HCT116 (cell line): ENCODE data around the gene MMP23B. TPM values are rescaled to one million over a fixed set of nuclear protein-coding genes. Genes with fewer than 3 reads are reported as not detected.

Experiments used
- ATAC-seq: fragments of 200-7000 bp; cut with Tn5 transposase; 2 replicates; pipeline ENCODE4 v1.9.1; 2020; ENCODE audit warnings: mild to moderate bottlenecking, moderate library complexity
- BruUV-seq: library from RNA; stranded (reverse); fragments of 400-500 nt; replicated peaks from 2 replicates; lab custom pipeline; 2021; lab: Mats Ljungman, UMichigan
- CTCF ChIA-PET: fragments of 300-600 bp; sonication (Branson Sonifier 250); formaldehyde crosslinking; loops from one replicate; lab custom pipeline; 2021; ENCODE audit warnings: antibody characterized with exemption; lab: Charles Lee
- POLR2A ChIA-PET: fragments of 300-600, 350-600 bp; sonication (Branson Sonifier 250); formaldehyde crosslinking; loops from one replicate; lab custom pipeline; 2021; ENCODE audit warnings: antibody characterized with exemption; lab: Charles Lee
- RAD21 ChIA-PET, 2 experiments: fragments of 300-600 bp; sonication (Branson Sonifier 250); formaldehyde crosslinking; loops; one replicate each; lab custom pipeline; 2023; ENCODE audit warnings: low total read pairs in 2 of 2; ENCODE audit not compliant: uncharacterized antibody in 2 of 2, unreplicated experiment in 2 of 2, low non-redundant PET in 1 of 2; lab: Charles Lee
- DNase-seq: peaks from one replicate; pipeline ENCODE4 v3.0.0-alpha.2; 2010; ENCODE audit warnings: low read depth, low spot score
- H2AFZ ChIP-seq: fragments of 200-600 bp; shearing (Covaris generic), sonication (generic); 2 replicates; pipeline ENCODE4 v1.6.1; 2017; ENCODE audit warnings: low read depth, mixed run types, mixed read lengths, antibody characterized with exemption, low read length; ENCODE audit not compliant: poor library complexity, severe bottlenecking
- H3K27ac ChIP-seq: 2 replicates; pipeline ENCODE4 v1.5.1; 2012; ENCODE audit warnings: low read depth, low read length
- H3K27me3 ChIP-seq: fragments of 200-600 bp; sonication (generic); 2 replicates; pipeline ENCODE4 v1.6.1; 2016; ENCODE audit warnings: mixed run types, low read length, mixed read lengths; ENCODE audit not compliant: insufficient read depth
- H3K36me3 ChIP-seq, 2 experiments: fragments of 200-500 bp in 1 of 2; fragments of 200-600 bp in 1 of 2; sonication (Bioruptor generic) in 1 of 2; sonication (generic) in 1 of 2; 2 replicates each; pipeline versions ENCODE4 v1.5.1 to v1.6.1; 2014 to 2016; ENCODE audit warnings: low read length in 2 of 2, inconsistent platforms in 1 of 2, mixed read lengths in 1 of 2, mixed run types in 1 of 2; ENCODE audit not compliant: insufficient read depth in 2 of 2, control insufficient read depth in 1 of 2
- H3K4me1 ChIP-seq, 2 experiments: fragments of 200-600 bp in 1 of 2; sonication (generic) in 1 of 2; 2 replicates each; pipeline versions ENCODE4 v1.5.1 to v1.6.1; 2012 to 2017; ENCODE audit warnings: low read length in 2 of 2, inconsistent platforms in 1 of 2, mild to moderate bottlenecking in 1 of 2, mixed read lengths in 1 of 2, mixed run types in 1 of 2, moderate library complexity in 1 of 2; ENCODE audit not compliant: insufficient read depth in 2 of 2, control insufficient read depth in 1 of 2
- H3K4me2 ChIP-seq: fragments of 200-600 bp; sonication (generic); 2 replicates; pipeline ENCODE4 v1.6.1; 2017; ENCODE audit warnings: mixed run types, low read length, mixed read lengths
- H3K4me3 ChIP-seq, 2 experiments: fragments of 200-600 bp in 1 of 2; sonication (generic) in 1 of 2; replicated peaks in 1 of 2; 2 replicates each; pipeline ENCODE4 v1.5.1; 2011 to 2016; ENCODE audit warnings: low read length in 2 of 2, control low read depth in 1 of 2, low read depth in 1 of 2, mild to moderate bottlenecking in 1 of 2, mixed read lengths in 1 of 2, mixed run types in 1 of 2
- H3K79me2 ChIP-seq: fragments of 200-600 bp; sonication (generic); 2 replicates; pipeline ENCODE4 v1.6.1; 2017; ENCODE audit warnings: mild to moderate bottlenecking, mixed run types, low read length, moderate library complexity, mixed read lengths; ENCODE audit not compliant: insufficient read depth
- H3K9ac ChIP-seq: fragments of 200-600 bp; sonication (generic); 2 replicates; pipeline ENCODE4 v1.6.1; 2016; ENCODE audit warnings: low read length, mixed read lengths
- H3K9me2 ChIP-seq: fragments of 200-600 bp; sonication (generic), shearing (Covaris generic); 2 replicates; pipeline ENCODE4 v1.6.1; 2017; ENCODE audit warnings: mixed run types, mild to moderate bottlenecking, moderate library complexity; ENCODE audit not compliant: insufficient read depth
- H3K9me3 ChIP-seq, 2 experiments: fragments of 200-500 bp in 1 of 2; fragments of 200-600 bp in 1 of 2; sonication (Bioruptor generic) in 1 of 2; sonication (generic) in 1 of 2; 2 replicates each; pipeline ENCODE4 v1.6.1; 2014 to 2017; ENCODE audit warnings: low read length in 2 of 2, mixed read lengths in 2 of 2, inconsistent platforms in 1 of 2, low read depth in 1 of 2, mild to moderate bottlenecking in 1 of 2, mixed run types in 1 of 2, moderate library complexity in 1 of 2; ENCODE audit not compliant: control insufficient read depth in 1 of 2, insufficient read depth in 1 of 2
- H4K20me1 ChIP-seq: fragments of 200-600 bp; sonication (generic), shearing (Covaris generic); 2 replicates; pipeline ENCODE4 v1.6.1; 2017; ENCODE audit warnings: mixed run types, mild to moderate bottlenecking, moderate library complexity; ENCODE audit not compliant: insufficient read depth
- CEBPB ChIP-seq: IDR thresholded peaks from 2 replicates; pipeline ENCODE4 v1.6.1; 2012; ENCODE audit warnings: low read depth
- CTCF ChIP-seq, 3 experiments: fragments of 200-600 bp in 1 of 3; sonication (generic) in 1 of 3; IDR thresholded peaks in 2 of 3; conservative IDR thresholded peaks in 1 of 3; 2 replicates each; pipeline ENCODE4 v1.5.1; 2012 to 2017; ENCODE audit warnings: low read depth in 2 of 3, low read length in 2 of 3, antibody characterized with exemption in 1 of 3, borderline replicate concordance in 1 of 3, control low read depth in 1 of 3, mild to moderate bottlenecking in 1 of 3, mixed read lengths in 1 of 3, mixed run types in 1 of 3, moderate library complexity in 1 of 3; ENCODE audit not compliant: insufficient read depth in 1 of 3
- EGR1 ChIP-seq: IDR thresholded peaks from 2 replicates; pipeline ENCODE4 v1.6.1; 2012; ENCODE audit warnings: low read depth
- ELF1 ChIP-seq: IDR thresholded peaks from 2 replicates; pipeline ENCODE4 v1.6.1; 2012; ENCODE audit warnings: low read depth, borderline replicate concordance
- EZH2phosphoT487 ChIP-seq: fragments of 200-600 bp; IDR thresholded peaks from 2 replicates; pipeline ENCODE4 v1.6.1; 2018; ENCODE audit warnings: antibody characterized with exemption, borderline replicate concordance
- FOSL1 ChIP-seq: IDR thresholded peaks from 2 replicates; pipeline ENCODE4 v1.6.1; 2012; ENCODE audit warnings: low read depth
- SP1 ChIP-seq: IDR thresholded peaks from 2 replicates; pipeline ENCODE4 v1.6.1; 2012; ENCODE audit warnings: low read depth
- TCF7L2 ChIP-seq: IDR thresholded peaks from 2 replicates; pipeline ENCODE4 v1.7.0; 2011; ENCODE audit warnings: borderline replicate concordance, inconsistent platforms; ENCODE audit not compliant: insufficient read depth, insufficient read length; ENCODE audit errors: extremely low read depth
- YY1 ChIP-seq: IDR thresholded peaks from 2 replicates; pipeline ENCODE4 v1.6.1; 2011; ENCODE audit warnings: low read length, low read depth, moderate library complexity, mild to moderate bottlenecking; ENCODE audit not compliant: insufficient replicate concordance; ENCODE audit errors: extremely low read depth
- ZBTB33 ChIP-seq: IDR thresholded peaks from 2 replicates; pipeline ENCODE4 v1.6.1; 2011; ENCODE audit warnings: mild to moderate bottlenecking, low read length, moderate library complexity; ENCODE audit not compliant: insufficient replicate concordance; ENCODE audit errors: extremely low read depth
- ZNF274 ChIP-seq: fragments of 200-500 bp; sonication (Bioruptor generic); IDR thresholded peaks from 2 replicates; pipeline ENCODE4 v1.6.1; 2014; ENCODE audit warnings: mild to moderate bottlenecking, low read depth, low read length, inconsistent platforms
- intact Hi-C: fragments of 100-400 bp; cut with micrococcal nuclease; formaldehyde crosslinking; loops from 2 replicates; pipeline ENCODE4 v1.10.0; 2022
- total RNA-seq: library from RNA; stranded (reverse); gene quantifications from one replicate; pipeline ENCODE4 v1.2.1, GENCODE V29; 2021; ENCODE audit not compliant: unreplicated experiment

MMP23B gene
- total RNA-seq, 1 experiment from 2014 or later, result 8.7 TPM

- CTCF ChIA-PET, result no interaction called here
- BruUV-seq, result no TSS peak
- RAD21 ChIA-PET, result no interaction called here
These were observed 27.5 kb upstream of the MMP23B start for GRCh38 chr1:1604374-1605033.

DNA sequence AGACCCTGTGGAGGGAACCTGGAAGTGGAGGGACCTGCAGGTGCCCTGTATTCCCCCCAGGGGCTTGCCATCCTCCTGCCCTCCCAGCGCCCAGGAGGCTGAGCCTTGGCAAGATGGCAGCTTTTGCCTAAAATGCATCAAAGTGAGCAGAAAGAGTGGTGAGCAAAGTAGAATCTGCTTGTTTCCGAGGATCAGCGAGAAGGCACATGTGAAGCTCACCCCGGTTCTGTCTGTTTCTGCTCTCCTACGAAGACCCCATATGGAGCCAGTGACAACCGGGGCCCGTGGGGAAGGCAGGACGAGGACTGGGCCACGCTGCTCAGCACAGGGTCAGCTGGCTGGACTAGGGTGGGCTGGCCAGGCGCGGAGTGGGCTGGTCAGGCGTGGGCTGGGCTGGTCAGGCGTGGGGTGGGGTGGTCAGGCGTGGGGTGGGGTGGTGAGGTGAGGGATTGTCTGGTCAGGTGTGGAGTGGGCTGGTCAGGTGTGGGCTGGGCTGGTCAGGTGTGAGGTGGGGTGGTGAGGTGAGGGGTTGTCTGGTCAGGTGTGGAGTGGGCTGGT, 26.9 kb upstream of the MMP23B start:
- RAD21 ChIA-PET, result no interaction called here
- H3K9me2 ChIP-seq, result no peaks in the 10 kb centered on the region
- H2AFZ ChIP-seq, result no peak overlapping the region
- TF ChIP-seq SP1 (no peak), EGR1 (no peak), ZBTB33 (no peak), CTCF (IDR thresholded peaks at IDR 0.05 in 2 of 3, conservative IDR thresholded peaks at IDR 0.05 in 1 of 3; ENCODE audit: borderline replicate concordance in 1 of 3, insufficient read depth in 1 of 3, low read depth in 2 of 3, low read length in 2 of 3) (no peak), YY1 (no peak), FOSL1 (no peak), TCF7L2 (no peak), CEBPB (no peak)

More at GRCh38 chr1:1604374-1605033, 27.5 kb upstream of the MMP23B start:
- no peaks in the 10 kb centered on the region for H4K20me1 ChIP-seq
- H3K4me1 ChIP-seq, result peaks cover 2 to 8% of the 10 kb centered on the region in 2 experiments; a peak in 3 of 4 replicates
- intact Hi-C loops, result no loop called here
- H3K79me2 ChIP-seq, result no peaks in the 10 kb centered on the region
- no peak overlapping the region for H2AFZ ChIP-seq
- no peak overlapping the region for H3K4me2 ChIP-seq
- H3K9me2 ChIP-seq, result no peaks in the 10 kb centered on the region
- H3K9me3 ChIP-seq, result no peaks in the 10 kb centered on the region
- H3K27me3 ChIP-seq, result no peaks in the 10 kb centered on the region
- TF ChIP-seq EZH2phosphoT487 (no peak), SP1 (no peak), ELF1 (no peak), ZNF274 (no peak)
- H3K9ac ChIP-seq, result no peak overlapping the region
- ATAC-seq, result no peak
- DNase-seq, result no peak
- H3K27ac ChIP-seq, result no peak overlapping the region
- POLR2A ChIA-PET, result no interaction called here
- H3K4me3 ChIP-seq, result no peak overlapping the region
- no peaks in the 10 kb centered on the region for H3K36me3 ChIP-seq

More for the DNA sequence above, 26.9 kb upstream of the MMP23B start:
- H3K36me3 ChIP-seq, result no peaks in the 10 kb centered on the region
- ChIA-PET CTCF (no interaction called here), POLR2A (no interaction called here)
- intact Hi-C loops, result no loop called here
- no peaks in the 10 kb centered on the region for H3K79me2 ChIP-seq
- H4K20me1 ChIP-seq, result no peaks in the 10 kb centered on the region
- H3K4me1 ChIP-seq, result peaks cover 2 to 8% of the 10 kb centered on the region in 2 experiments; a peak in 3 of 4 replicates
- H3K27ac ChIP-seq, result no peak overlapping the region
- BruUV-seq, result no TSS peak
- DNase-seq (no peak), ATAC-seq (no peak; the same call in 1 of the 2 replicates)
- no peak overlapping the region for H3K4me2 ChIP-seq
- no peaks in the 10 kb centered on the region for H3K9me3 ChIP-seq
- no peaks in the 10 kb centered on the region for H3K27me3 ChIP-seq
- no peak overlapping the region for H3K9ac ChIP-seq
- H3K4me3 ChIP-seq, result no peak overlapping the region
